Measurements from ENCODE around the gene BCCIP. TPM values are rescaled to one million over a fixed set of nuclear protein-coding genes. Genes with fewer than 3 reads are reported as not detected.

The BCCIP gene
- total RNA-seq, 1 experiment from 2014 or later: 159 TPM

DNA sequence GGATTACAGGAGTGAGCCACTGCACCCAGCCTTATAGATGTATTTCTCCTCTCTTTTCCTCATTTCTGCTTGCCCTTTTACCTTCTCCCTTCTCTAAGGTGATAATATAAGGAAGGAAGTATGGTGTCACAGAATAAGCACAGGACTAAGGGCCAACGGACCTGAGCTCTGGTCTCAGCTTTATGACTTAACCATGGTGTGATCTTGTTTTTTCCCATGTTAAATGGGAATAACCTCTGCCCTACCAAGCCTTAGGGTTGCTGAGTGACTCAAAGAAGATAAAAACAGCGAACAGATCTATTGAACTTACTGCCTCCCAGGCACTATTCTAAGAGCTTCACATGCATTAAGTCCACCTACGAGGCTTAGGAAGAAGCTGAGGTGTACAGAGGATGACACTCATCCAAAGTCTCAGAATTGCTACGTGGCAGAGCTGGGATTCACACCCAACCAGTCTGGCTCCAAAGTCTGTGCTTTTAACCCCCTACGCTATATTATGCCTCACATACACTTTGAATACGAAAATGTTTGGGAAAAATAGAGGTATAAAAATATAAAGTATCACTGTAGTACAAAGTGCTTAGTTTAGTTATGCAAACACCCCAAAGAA lies 5.9 kb upstream of the BCCIP start:
- H2AFZ ChIP-seq (ENCODE audit: low read depth, low read length, poor library complexity, severe bottlenecking): no peak overlapping the region
- RAD21 ChIA-PET (ENCODE audit: low non-redundant PET in 1 of 2, low total read pairs in 2 of 2, uncharacterized antibody in 2 of 2, unreplicated experiment in 2 of 2): no interaction called here
- CTCF ChIA-PET: no interaction called here
- DNase-seq (ENCODE audit: low read depth, low spot score) (no peak), ATAC-seq (no peak)
- intact Hi-C loops (cut with micrococcal nuclease): no loop called here
- peaks cover 3 to 8% of the 10 kb centered on the region in 2 experiments; a peak in 3 of 4 replicates for H3K4me1 ChIP-seq (ENCODE audit: control insufficient read depth in 1 of 2, insufficient read depth in 2 of 2, low read length in 2 of 2)
- H3K9me3 ChIP-seq (ENCODE audit: control insufficient read depth in 1 of 2, insufficient read depth in 1 of 2, low read depth in 1 of 2, low read length in 2 of 2): no peaks in the 10 kb centered on the region
- no peaks in the 10 kb centered on the region for H3K27me3 ChIP-seq (ENCODE audit: insufficient read depth, low read length)
- no peak overlapping the region for H3K9ac ChIP-seq (ENCODE audit: low read length)
- POLR2A ChIA-PET: no interaction called here
- BruUV-seq (replicated peaks): no TSS peak
- H3K4me3 ChIP-seq (replicated peaks in 1 of 2; ENCODE audit: low read depth in 1 of 2, low read length in 2 of 2): no peak overlapping the region
- H3K36me3 ChIP-seq (ENCODE audit: control insufficient read depth in 1 of 2, insufficient read depth in 2 of 2, low read length in 2 of 2): no peaks in the 10 kb centered on the region; a peak in 2 of 4 replicates
- no peak overlapping the region for H3K27ac ChIP-seq (ENCODE audit: low read depth, low read length)
- no peaks in the 10 kb centered on the region for H4K20me1 ChIP-seq (ENCODE audit: insufficient read depth)
- no peaks in the 10 kb centered on the region for H3K9me2 ChIP-seq (ENCODE audit: insufficient read depth)
- peaks cover 13% of the 10 kb centered on the region for H3K79me2 ChIP-seq (ENCODE audit: insufficient read depth, low read length)
- no peak for TF ChIP-seq EGR1 (IDR thresholded peaks at IDR 0.05; ENCODE audit: low read depth)
- no peak for TF ChIP-seq RAD21 (IDR thresholded peaks at IDR 0.05; ENCODE audit: low read depth)
- no peak for TF ChIP-seq REST (IDR thresholded peaks at IDR 0.05; ENCODE audit: low read depth)
- TF ChIP-seq EZH2 (IDR thresholded peaks at IDR 0.05): no peak
- TF ChIP-seq ZFX (IDR thresholded peaks at IDR 0.05): no peak
- no peak for TF ChIP-seq EZH2phosphoT487 (IDR thresholded peaks at IDR 0.05; ENCODE audit: borderline replicate concordance)
- TF ChIP-seq POLR2A (IDR thresholded peaks at IDR 0.05; ENCODE audit: borderline replicate concordance, extremely low read depth, insufficient read depth, insufficient read length): no peak
- TF ChIP-seq CEBPB (IDR thresholded peaks at IDR 0.05; ENCODE audit: low read depth): no peak
- TF ChIP-seq JUND (IDR thresholded peaks at IDR 0.05): no peak
- TF ChIP-seq, protein P1, sequence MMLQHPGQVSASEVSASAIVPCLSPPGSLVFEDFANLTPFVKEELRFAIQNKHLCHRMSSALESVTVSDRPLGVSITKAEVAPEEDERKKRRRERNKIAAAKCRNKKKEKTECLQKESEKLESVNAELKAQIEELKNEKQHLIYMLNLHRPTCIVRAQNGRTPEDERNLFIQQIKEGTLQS (IDR thresholded peaks at IDR 0.05): no peak
- TF ChIP-seq, protein P2, sequence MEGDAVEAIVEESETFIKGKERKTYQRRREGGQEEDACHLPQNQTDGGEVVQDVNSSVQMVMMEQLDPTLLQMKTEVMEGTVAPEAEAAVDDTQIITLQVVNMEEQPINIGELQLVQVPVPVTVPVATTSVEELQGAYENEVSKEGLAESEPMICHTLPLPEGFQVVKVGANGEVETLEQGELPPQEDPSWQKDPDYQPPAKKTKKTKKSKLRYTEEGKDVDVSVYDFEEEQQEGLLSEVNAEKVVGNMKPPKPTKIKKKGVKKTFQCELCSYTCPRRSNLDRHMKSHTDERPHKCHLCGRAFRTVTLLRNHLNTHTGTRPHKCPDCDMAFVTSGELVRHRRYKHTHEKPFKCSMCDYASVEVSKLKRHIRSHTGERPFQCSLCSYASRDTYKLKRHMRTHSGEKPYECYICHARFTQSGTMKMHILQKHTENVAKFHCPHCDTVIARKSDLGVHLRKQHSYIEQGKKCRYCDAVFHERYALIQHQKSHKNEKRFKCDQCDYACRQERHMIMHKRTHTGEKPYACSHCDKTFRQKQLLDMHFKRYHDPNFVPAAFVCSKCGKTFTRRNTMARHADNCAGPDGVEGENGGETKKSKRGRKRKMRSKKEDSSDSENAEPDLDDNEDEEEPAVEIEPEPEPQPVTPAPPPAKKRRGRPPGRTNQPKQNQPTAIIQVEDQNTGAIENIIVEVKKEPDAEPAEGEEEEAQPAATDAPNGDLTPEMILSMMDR (IDR thresholded peaks at IDR 0.05 in 2 of 3, conservative IDR thresholded peaks at IDR 0.05 in 1 of 3; ENCODE audit: borderline replicate concordance in 1 of 3, insufficient read depth in 1 of 3, low read depth in 2 of 3, low read length in 2 of 3): no peak
- TF ChIP-seq SRF (IDR thresholded peaks at IDR 0.05; ENCODE audit: low read depth): no peak
- no peak for TF ChIP-seq ZNF274 (IDR thresholded peaks at IDR 0.05; ENCODE audit: low read depth, low read length)
- no peak for TF ChIP-seq POLR2AphosphoS5 (IDR thresholded peaks at IDR 0.05; ENCODE audit: low read depth, low read length)
- TF ChIP-seq YY1 (IDR thresholded peaks at IDR 0.05; ENCODE audit: extremely low read depth, insufficient replicate concordance, low read depth, low read length): no peak
- TF ChIP-seq, protein P3, sequence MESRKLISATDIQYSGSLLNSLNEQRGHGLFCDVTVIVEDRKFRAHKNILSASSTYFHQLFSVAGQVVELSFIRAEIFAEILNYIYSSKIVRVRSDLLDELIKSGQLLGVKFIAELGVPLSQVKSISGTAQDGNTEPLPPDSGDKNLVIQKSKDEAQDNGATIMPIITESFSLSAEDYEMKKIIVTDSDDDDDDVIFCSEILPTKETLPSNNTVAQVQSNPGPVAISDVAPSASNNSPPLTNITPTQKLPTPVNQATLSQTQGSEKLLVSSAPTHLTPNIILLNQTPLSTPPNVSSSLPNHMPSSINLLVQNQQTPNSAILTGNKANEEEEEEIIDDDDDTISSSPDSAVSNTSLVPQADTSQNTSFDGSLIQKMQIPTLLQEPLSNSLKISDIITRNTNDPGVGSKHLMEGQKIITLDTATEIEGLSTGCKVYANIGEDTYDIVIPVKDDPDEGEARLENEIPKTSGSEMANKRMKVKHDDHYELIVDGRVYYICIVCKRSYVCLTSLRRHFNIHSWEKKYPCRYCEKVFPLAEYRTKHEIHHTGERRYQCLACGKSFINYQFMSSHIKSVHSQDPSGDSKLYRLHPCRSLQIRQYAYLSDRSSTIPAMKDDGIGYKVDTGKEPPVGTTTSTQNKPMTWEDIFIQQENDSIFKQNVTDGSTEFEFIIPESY (IDR thresholded peaks at IDR 0.05; ENCODE audit: extremely low read depth, insufficient replicate concordance, low read length): no peak
- no peak overlapping the region for H3K4me2 ChIP-seq (ENCODE audit: low read length)

Data from HCT116 (cell line).